Measurements from ENCODE around the gene CXCR6.

The CXCR6 gene

GRCh38 chr3:45944830-45945620 lies 1.8 kb downstream of the CXCR6 start:
- no peak for DNase-seq
- no peak overlapping the region for H3K9ac ChIP-seq (ENCODE audit: low read length)
- H3K79me2 ChIP-seq (ENCODE audit: low read length), result no peaks in the 10 kb centered on the region
- no peak for TF ChIP-seq EZH2 (optimal IDR thresholded peaks at IDR 0.05; ENCODE audit: low read depth, low read length)
- no peak for TF ChIP-seq CTCF (IDR thresholded peaks at IDR 0.05; ENCODE audit: low read length)
- TF ChIP-seq EZH2phosphoT487 (IDR thresholded peaks at IDR 0.05; ENCODE audit: low read length), result no peak
- H3K36me3 ChIP-seq (replicated peaks; ENCODE audit: insufficient read depth, low read length), result no peaks in the 10 kb centered on the region
- no peaks in the 10 kb centered on the region for H3K4me1 ChIP-seq (ENCODE audit: low read length)
- H3K27me3 ChIP-seq (replicated peaks; ENCODE audit: insufficient read depth, low read length), result no peaks in the 10 kb centered on the region
- no peak overlapping the region for H3K4me3 ChIP-seq (ENCODE audit: low read length)
- H4K20me1 ChIP-seq (ENCODE audit: insufficient read depth, low read length), result no peaks in the 10 kb centered on the region; the same call in 1 of the 2 replicates
- H2AFZ ChIP-seq (ENCODE audit: low read length), result no peak overlapping the region
- H3K9me3 ChIP-seq (replicated peaks; ENCODE audit: insufficient read depth, low read length), result no peaks in the 10 kb centered on the region
- no peaks in the 10 kb centered on the region for H3F3A ChIP-seq (ENCODE audit: insufficient read depth, low read length)
- H3K27ac ChIP-seq (ENCODE audit: low read length), result no peak overlapping the region
- H3K9me2 ChIP-seq (replicated peaks; ENCODE audit: insufficient read depth, low read length), result no peaks in the 10 kb centered on the region
- H3K4me2 ChIP-seq (ENCODE audit: low read depth, low read length), result no peak overlapping the region

- Histone ChIP-seq H3K27ac (ENCODE audit: low read length) (no peak overlapping the region), H2AFZ (ENCODE audit: low read length) (no peak overlapping the region), H3F3A (ENCODE audit: insufficient read depth, low read length) (no peaks in the 10 kb centered on the region), H3K36me3 (replicated peaks; ENCODE audit: insufficient read depth, low read length) (no peaks in the 10 kb centered on the region), H3K4me3 (ENCODE audit: low read length) (no peak overlapping the region), H3K9ac (ENCODE audit: low read length) (no peak overlapping the region), H4K20me1 (ENCODE audit: insufficient read depth, low read length) (no peaks in the 10 kb centered on the region; the same call in 1 of the 2 replicates), H3K9me2 (replicated peaks; ENCODE audit: insufficient read depth, low read length) (no peaks in the 10 kb centered on the region), H3K4me1 (ENCODE audit: low read length) (no peaks in the 10 kb centered on the region), H3K79me2 (ENCODE audit: low read length) (no peaks in the 10 kb centered on the region), H3K27me3 (replicated peaks; ENCODE audit: insufficient read depth, low read length) (no peaks in the 10 kb centered on the region), H3K4me2 (ENCODE audit: low read depth, low read length) (no peak overlapping the region), H3K9me3 (replicated peaks; ENCODE audit: insufficient read depth, low read length) (no peaks in the 10 kb centered on the region)
- no peak for DNase-seq
- no peak for TF ChIP-seq EZH2phosphoT487 (IDR thresholded peaks at IDR 0.05; ENCODE audit: low read length)
- peak; percentile 20 for TF ChIP-seq CTCF (IDR thresholded peaks at IDR 0.05; ENCODE audit: low read length)
- no peak for TF ChIP-seq EZH2 (optimal IDR thresholded peaks at IDR 0.05; ENCODE audit: low read depth, low read length)
Measured at GRCh38 chr3:45946307-45946706, 3.0 kb downstream of the CXCR6 start.

- Histone ChIP-seq H3K36me3 (replicated peaks; ENCODE audit: insufficient read depth, low read length) (no peaks in the 10 kb centered on the region), H3K9ac (ENCODE audit: low read length) (no peak overlapping the region), H2AFZ (ENCODE audit: low read length) (no peak overlapping the region), H4K20me1 (ENCODE audit: insufficient read depth, low read length) (no peaks in the 10 kb centered on the region; the same call in 1 of the 2 replicates), H3K4me2 (ENCODE audit: low read depth, low read length) (no peak overlapping the region), H3K79me2 (ENCODE audit: low read length) (no peaks in the 10 kb centered on the region), H3K9me2 (replicated peaks; ENCODE audit: insufficient read depth, low read length) (no peaks in the 10 kb centered on the region), H3K4me3 (ENCODE audit: low read length) (no peak overlapping the region), H3K9me3 (replicated peaks; ENCODE audit: insufficient read depth, low read length) (no peaks in the 10 kb centered on the region), H3K4me1 (ENCODE audit: low read length) (no peaks in the 10 kb centered on the region), H3K27ac (ENCODE audit: low read length) (no peak overlapping the region), H3F3A (ENCODE audit: insufficient read depth, low read length) (no peaks in the 10 kb centered on the region), H3K27me3 (replicated peaks; ENCODE audit: insufficient read depth, low read length) (no peaks in the 10 kb centered on the region)
- no peak for TF ChIP-seq EZH2 (optimal IDR thresholded peaks at IDR 0.05; ENCODE audit: low read depth, low read length)
- no peak for TF ChIP-seq EZH2phosphoT487 (IDR thresholded peaks at IDR 0.05; ENCODE audit: low read length)
- DNase-seq, result no peak
Measured at GRCh38 chr3:45946875-45947274, 3.6 kb downstream of the CXCR6 start.

GRCh38 chr3:45947361-45947760 lies 4.1 kb downstream of the CXCR6 start:
- H3K36me3 ChIP-seq (replicated peaks; ENCODE audit: insufficient read depth, low read length), result no peaks in the 10 kb centered on the region
- H3K4me2 ChIP-seq (ENCODE audit: low read depth, low read length), result no peak overlapping the region
- H3K27me3 ChIP-seq (replicated peaks; ENCODE audit: insufficient read depth, low read length), result no peaks in the 10 kb centered on the region
- no peaks in the 10 kb centered on the region for H3K9me3 ChIP-seq (replicated peaks; ENCODE audit: insufficient read depth, low read length)
- no peak for TF ChIP-seq EZH2 (optimal IDR thresholded peaks at IDR 0.05; ENCODE audit: low read depth, low read length)
- TF ChIP-seq CTCF (IDR thresholded peaks at IDR 0.05; ENCODE audit: low read length), result no peak
- no peak for TF ChIP-seq EZH2phosphoT487 (IDR thresholded peaks at IDR 0.05; ENCODE audit: low read length)
- H3K9ac ChIP-seq (ENCODE audit: low read length), result no peak overlapping the region
- no peak overlapping the region for H3K4me3 ChIP-seq (ENCODE audit: low read length)
- no peak overlapping the region for H2AFZ ChIP-seq (ENCODE audit: low read length)
- no peaks in the 10 kb centered on the region for H3F3A ChIP-seq (ENCODE audit: insufficient read depth, low read length)
- no peaks in the 10 kb centered on the region; the same call in 1 of the 2 replicates for H4K20me1 ChIP-seq (ENCODE audit: insufficient read depth, low read length)
- H3K27ac ChIP-seq (ENCODE audit: low read length), result no peak overlapping the region
- H3K79me2 ChIP-seq (ENCODE audit: low read length), result no peaks in the 10 kb centered on the region
- no peaks in the 10 kb centered on the region for H3K9me2 ChIP-seq (replicated peaks; ENCODE audit: insufficient read depth, low read length)
- no peak for DNase-seq
- H3K4me1 ChIP-seq (ENCODE audit: low read length), result no peaks in the 10 kb centered on the region
